OCI-LY7 (cell line): ENCODE results near the gene GK. TPM values are rescaled to one million over a fixed set of nuclear protein-coding genes. Genes with fewer than 3 reads are reported as not detected.
A peak's percentile ranks its signal among the peaks of the same experiment; 100 is the strongest.

Experiments used
- BruUV-seq: library from RNA; stranded (reverse); fragments of 400-500 nt; replicated peaks from 2 replicates; lab custom pipeline; 2021; lab: Mats Ljungman, UMichigan
- CTCF ChIA-PET: fragments of 300-600 bp; sonication (Branson Sonifier 250); formaldehyde crosslinking; loops from one replicate; lab custom pipeline; 2022; ENCODE audit warnings: antibody characterized with exemption; ENCODE audit not compliant: unreplicated experiment; lab: Charles Lee
- POLR2A ChIA-PET: fragments of 300-600 bp; sonication (Branson Sonifier 250); formaldehyde crosslinking; loops from one replicate; lab custom pipeline; 2022; ENCODE audit warnings: antibody characterized with exemption; lab: Charles Lee
- DNase-seq: peaks from one replicate; pipeline ENCODE4 v3.0.0-alpha.2; 2015; ENCODE audit warnings: low spot score
- H2AFZ ChIP-seq: fragments of 200-600 bp; sonication (generic), shearing (Covaris generic); 2 replicates; pipeline ENCODE4 v1.6.1; 2014; ENCODE audit warnings: mild to moderate bottlenecking, antibody characterized with exemption, low read length, moderate library complexity
- H3K27ac ChIP-seq: fragments of 200-600 bp; sonication (generic); 2 replicates; pipeline ENCODE4 v1.5.1; 2014; ENCODE audit warnings: mixed run types, low read depth, mild to moderate bottlenecking, moderate library complexity, low read length, inconsistent platforms; ENCODE audit not compliant: poor library complexity, severe bottlenecking
- H3K36me3 ChIP-seq: fragments of 200-600 bp; sonication (generic); 2 replicates; pipeline ENCODE4 v1.6.1; 2014; ENCODE audit warnings: mild to moderate bottlenecking, antibody characterized with exemption, low read length, moderate library complexity, mixed read lengths; ENCODE audit not compliant: insufficient read depth
- H3K4me1 ChIP-seq: fragments of 200-600 bp; sonication (generic); 2 replicates; pipeline ENCODE4 v1.5.1; 2014; ENCODE audit warnings: mild to moderate bottlenecking, low read length; ENCODE audit not compliant: insufficient read depth, poor library complexity, severe bottlenecking
- H3K4me2 ChIP-seq: fragments of 200-600 bp; sonication (generic); 2 replicates; pipeline ENCODE4 v1.6.1; 2014; ENCODE audit warnings: mild to moderate bottlenecking, low read length
- H3K4me3 ChIP-seq: fragments of 200-600 bp; sonication (generic); 2 replicates; pipeline ENCODE4 v1.5.1; 2014; ENCODE audit warnings: mild to moderate bottlenecking, low read depth, low read length; ENCODE audit not compliant: poor library complexity, severe bottlenecking
- H3K79me2 ChIP-seq: fragments of 200-600 bp; sonication (generic); 2 replicates; pipeline ENCODE4 v1.6.1; 2016; ENCODE audit warnings: low read depth, mild to moderate bottlenecking, low read length, moderate library complexity, mixed read lengths; ENCODE audit not compliant: insufficient read depth
- H3K9me2 ChIP-seq: fragments of 200-600 bp; sonication (generic); 2 replicates; pipeline ENCODE4 v1.6.1; 2016; ENCODE audit warnings: mild to moderate bottlenecking, low read length, mixed read lengths; ENCODE audit not compliant: insufficient read depth
- H3K9me3 ChIP-seq: fragments of 200-600 bp; sonication (generic); 2 replicates; pipeline ENCODE4 v1.6.1; 2014; ENCODE audit warnings: mild to moderate bottlenecking, mixed run types, low read length, mixed read lengths
- H4K20me1 ChIP-seq: fragments of 200-600 bp; sonication (generic); 2 replicates; pipeline ENCODE4 v1.6.1; 2014; ENCODE audit warnings: mild to moderate bottlenecking, antibody characterized with exemption, low read length, moderate library complexity, mixed read lengths; ENCODE audit not compliant: insufficient read depth
- EZH2phosphoT487 ChIP-seq: fragments of 200-600 bp; sonication (generic); IDR thresholded peaks from 2 replicates; pipeline ENCODE4 v1.6.1; 2018; ENCODE audit warnings: low read depth, borderline replicate concordance, mild to moderate bottlenecking, mixed run types, antibody characterized with exemption, low read length, moderate library complexity, mixed read lengths
- intact Hi-C: fragments of 100-400 bp; cut with micrococcal nuclease; formaldehyde crosslinking; loops from one replicate; pipeline ENCODE4 v1.10.0; 2022; ENCODE audit not compliant: unreplicated experiment
- total RNA-seq, 2 experiments: library from RNA; depleted of rRNA in 1 of 2; stranded (reverse); fragments of >200 nt in 1 of 2; shearing (Covaris generic) in 1 of 2; gene quantifications; 2 replicates each; pipeline ENCODE4 v1.2.3, GENCODE V29; 2014 to 2022
- TF ChIP-seq, protein P1 (sequence below): fragments of 200-600 bp; sonication (generic); conservative IDR thresholded peaks from 2 replicates; pipeline ENCODE4 v1.5.1; 2014; ENCODE audit warnings: mild to moderate bottlenecking, antibody characterized with exemption, low read length, moderate library complexity, mixed read lengths

The GK gene
- total RNA-seq, 2 experiments from 2014 or later, result 10.1 to 19.7 TPM

GRCh38 chrX:30643313-30643821 lies 9.9 kb upstream of the GK start:
- Histone ChIP-seq H3K9me2 (no peaks in the 10 kb centered on the region), H3K4me2 (no peak overlapping the region), H3K4me1 (no peaks in the 10 kb centered on the region), H3K79me2 (no peaks in the 10 kb centered on the region), H3K27ac (no peak overlapping the region), H3K4me3 (no peak overlapping the region), H4K20me1 (no peaks in the 10 kb centered on the region), H3K36me3 (no peaks in the 10 kb centered on the region), H2AFZ (no peak overlapping the region), H3K9me3 (no peaks in the 10 kb centered on the region)
- intact Hi-C loops, result no loop called here
- ChIA-PET POLR2A (no interaction called here), CTCF (interaction anchor here (0.5 kb wide), 1 partner anchor 715 kb away, joined by 3 read pairs; no protein-coding TSS in a partner anchor)
- no TSS peak for BruUV-seq
- no peak for DNase-seq
- no peak for TF ChIP-seq EZH2phosphoT487
- TF ChIP-seq, protein P1, sequence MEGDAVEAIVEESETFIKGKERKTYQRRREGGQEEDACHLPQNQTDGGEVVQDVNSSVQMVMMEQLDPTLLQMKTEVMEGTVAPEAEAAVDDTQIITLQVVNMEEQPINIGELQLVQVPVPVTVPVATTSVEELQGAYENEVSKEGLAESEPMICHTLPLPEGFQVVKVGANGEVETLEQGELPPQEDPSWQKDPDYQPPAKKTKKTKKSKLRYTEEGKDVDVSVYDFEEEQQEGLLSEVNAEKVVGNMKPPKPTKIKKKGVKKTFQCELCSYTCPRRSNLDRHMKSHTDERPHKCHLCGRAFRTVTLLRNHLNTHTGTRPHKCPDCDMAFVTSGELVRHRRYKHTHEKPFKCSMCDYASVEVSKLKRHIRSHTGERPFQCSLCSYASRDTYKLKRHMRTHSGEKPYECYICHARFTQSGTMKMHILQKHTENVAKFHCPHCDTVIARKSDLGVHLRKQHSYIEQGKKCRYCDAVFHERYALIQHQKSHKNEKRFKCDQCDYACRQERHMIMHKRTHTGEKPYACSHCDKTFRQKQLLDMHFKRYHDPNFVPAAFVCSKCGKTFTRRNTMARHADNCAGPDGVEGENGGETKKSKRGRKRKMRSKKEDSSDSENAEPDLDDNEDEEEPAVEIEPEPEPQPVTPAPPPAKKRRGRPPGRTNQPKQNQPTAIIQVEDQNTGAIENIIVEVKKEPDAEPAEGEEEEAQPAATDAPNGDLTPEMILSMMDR, result no peak

DNA sequence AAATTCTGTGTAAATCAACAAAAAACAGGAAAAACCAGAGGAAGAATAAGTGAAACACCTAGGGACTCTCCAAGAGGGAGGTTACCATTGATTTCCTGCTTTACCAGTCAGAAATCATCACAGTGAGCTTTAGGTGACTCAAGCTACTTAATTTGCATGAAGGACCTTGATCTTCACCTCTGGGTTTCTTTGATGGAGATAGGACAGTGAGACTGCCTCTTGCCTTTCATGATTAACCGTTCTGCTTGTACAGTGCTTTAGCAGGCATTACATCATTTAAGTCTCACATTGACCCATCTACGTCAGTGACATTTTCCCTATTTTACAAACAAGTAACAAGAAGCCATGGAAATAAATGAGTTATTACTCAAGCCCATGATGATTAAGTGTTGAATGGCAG lies 3.4 kb upstream of the GK start:
- intact Hi-C loops, result loop anchor here (5.0 to 10.0 kb wide), 3 partner anchors 73 to 237 kb away; partner anchors contain the start of genes TAB3 and TASL
- Histone ChIP-seq H2AFZ (peak overlapping the region; percentile 74), H3K9me3 (no peaks in the 10 kb centered on the region), H3K27ac (no peak overlapping the region), H3K4me2 (peak overlapping the region; percentile 26; the same call in 1 of the 2 replicates), H3K4me1 (peaks cover 20% of the 10 kb centered on the region), H3K4me3 (no peak overlapping the region), H4K20me1 (no peaks in the 10 kb centered on the region), H3K79me2 (no peaks in the 10 kb centered on the region), H3K36me3 (no peaks in the 10 kb centered on the region), H3K9me2 (no peaks in the 10 kb centered on the region)
- BruUV-seq, result no TSS peak
- DNase-seq, result peak; percentile 16
- ChIA-PET CTCF (no interaction called here), POLR2A (interaction anchor here (0.6 kb wide), 1 partner anchor 8 kb away, joined by 4 read pairs; no protein-coding TSS in a partner anchor)
- no peak for TF ChIP-seq EZH2phosphoT487
- TF ChIP-seq, protein P1, result no peak
